Right renal pelvis (tissue), 4 donors: Measurements from ENCODE around the gene GRAP2. TPM values are rescaled to one million over a fixed set of nuclear protein-coding genes. Genes with fewer than 3 reads are reported as not detected.

Source experiments
- DNase-seq, 4 donors: peaks; one replicate each; pipeline ENCODE4 v3.0.0-alpha.2; 2013; ENCODE audit warnings: low read depth in 4 of 4, low spot score in 3 of 4, missing footprints in 1 of 4
- polyA plus RNA-seq, 4 donors: library from polyadenylated mRNA; unstranded; fragments of 120-200 nt; gene quantifications; one replicate each; pipeline ENCODE4 v1.2.1, GENCODE V29; 2013; ENCODE audit not compliant: insufficient read length in 4 of 4

Gene GRAP2
- polyA plus RNA-seq, 4 donors = 0.68 to 2.6 (median 1.0) TPM

- no peak for DNase-seq
Observed at GRCh38 chr22:40002935-40003715, 102.2 kb downstream of the GRAP2 start.

- no peak for DNase-seq
Observed at GRCh38 chr22:40004836-40005235, 104.0 kb downstream of the GRAP2 start.

DNA sequence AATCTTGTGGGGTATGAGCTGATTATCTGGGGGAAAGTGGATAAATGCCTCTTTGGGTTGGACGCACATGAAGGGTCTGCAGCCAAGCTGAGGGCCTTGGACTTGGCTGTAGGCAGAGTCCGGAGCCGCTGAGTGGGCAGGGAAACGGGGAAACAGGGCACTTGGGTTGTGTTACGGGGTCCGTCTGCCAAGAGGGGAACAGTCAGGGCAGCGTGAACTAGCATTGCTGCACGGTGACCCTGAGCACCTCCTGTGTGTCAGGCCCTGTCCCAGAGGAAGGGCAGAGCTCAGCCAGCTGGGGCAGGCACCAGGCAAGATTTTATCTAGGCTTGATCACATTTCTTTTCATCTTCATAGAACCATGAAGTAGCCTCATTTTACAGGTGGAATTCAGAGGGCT is 105.8 kb downstream of the GRAP2 start:
- DNase-seq = no peak

GRCh38 chr22:40007853-40008710 is 107.2 kb downstream of the GRAP2 start:
- no peak for DNase-seq

GRCh38 chr22:40008726-40009291 is 107.9 kb downstream of the GRAP2 start:
- DNase-seq = no peak

GRCh38 chr22:40009292-40009774 is 108.4 kb downstream of the GRAP2 start:
- no peak for DNase-seq

DNA sequence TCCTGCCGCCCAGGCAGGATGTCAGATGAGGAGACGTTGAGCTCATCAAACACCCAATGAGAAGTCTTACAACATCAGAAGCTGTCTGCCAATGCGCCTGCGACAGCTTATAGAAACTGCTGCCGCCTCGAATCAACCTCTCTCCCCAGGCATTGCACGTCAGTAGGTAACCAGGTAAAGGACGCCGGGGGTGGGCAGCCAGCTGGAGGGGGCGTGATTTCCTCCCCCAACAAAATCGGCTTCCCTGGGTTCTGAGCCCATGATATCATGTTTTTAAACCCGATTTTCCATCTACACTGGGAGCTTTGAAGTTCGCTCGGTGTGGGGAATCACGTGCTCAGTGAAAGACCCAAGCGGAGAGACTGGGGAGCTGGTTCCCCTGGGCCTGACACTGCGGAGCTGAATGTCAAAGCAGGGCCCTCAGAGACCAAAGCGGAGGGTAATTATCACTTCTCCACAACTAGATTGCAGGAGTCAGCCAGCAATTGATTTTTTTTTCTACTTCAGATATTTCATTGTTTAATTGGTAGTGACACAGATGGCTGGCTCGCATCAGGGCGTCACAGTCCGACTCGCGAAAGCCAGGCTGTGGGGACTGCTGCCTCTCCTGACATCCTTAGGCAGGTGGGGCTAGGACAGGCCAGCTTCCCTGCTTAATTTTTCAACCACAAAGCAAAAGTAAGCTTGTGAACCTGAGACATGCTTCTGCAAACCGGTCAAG is 109.2 kb downstream of the GRAP2 start:
- no peak for DNase-seq

- DNase-seq = no peak
Observed at GRCh38 chr22:40010746-40011145, 109.9 kb downstream of the GRAP2 start.

GRCh38 chr22:40014667-40015248 is 113.9 kb downstream of the GRAP2 start:
- no peak for DNase-seq

DNA sequence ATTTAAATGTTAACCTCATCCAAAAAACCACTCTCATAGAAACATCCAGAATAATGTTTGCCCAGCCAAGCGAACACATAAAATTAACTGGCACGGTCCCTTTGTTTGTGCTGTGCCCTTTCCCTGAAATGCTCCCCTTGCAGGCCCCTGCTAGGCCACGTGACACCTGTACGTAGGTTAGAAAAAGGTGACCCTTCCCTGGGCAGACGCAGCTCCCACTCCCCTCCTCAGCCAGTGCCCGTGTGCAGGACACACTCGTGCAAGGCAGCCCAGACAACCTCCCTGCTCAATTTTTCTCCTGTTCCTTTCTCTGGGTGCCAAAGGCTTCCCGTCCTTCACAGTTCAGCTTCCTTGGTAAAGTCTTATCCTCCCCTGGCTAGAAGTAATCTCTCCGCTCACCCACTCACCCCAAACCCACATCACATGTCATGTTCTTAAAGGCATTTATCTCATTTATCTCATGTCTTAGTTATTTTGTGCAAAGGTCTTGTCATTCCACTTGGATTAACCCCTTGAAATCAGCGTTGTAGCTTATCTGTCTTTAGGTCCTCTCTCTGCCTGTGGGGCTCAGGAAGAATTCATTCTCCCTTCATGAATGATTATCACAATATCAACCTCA is 114.6 kb downstream of the GRAP2 start:
- DNase-seq = no peak

DNA sequence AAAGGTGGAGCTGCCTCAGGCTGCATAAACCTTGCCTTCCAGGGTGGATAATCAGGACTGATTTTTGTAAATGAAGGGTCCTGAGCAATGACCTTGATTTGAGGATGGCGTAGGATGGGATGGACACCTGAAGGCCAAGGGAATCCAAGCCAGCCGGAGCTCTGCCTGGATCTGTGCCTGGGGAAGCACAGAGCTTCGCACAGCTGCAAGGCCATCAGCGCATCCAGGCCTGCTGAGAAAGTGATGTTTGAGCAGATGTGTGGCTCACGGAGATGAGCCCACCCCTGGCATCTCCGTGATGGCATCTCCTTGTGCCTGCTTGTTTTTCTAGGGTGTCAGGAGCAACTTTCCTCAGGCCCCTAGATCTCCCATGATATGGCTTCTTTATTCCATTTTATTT is 117.2 kb downstream of the GRAP2 start:
- DNase-seq = no peak

GRCh38 chr22:40019100-40019499 is 118.2 kb downstream of the GRAP2 start:
- DNase-seq = no peak

GRCh38 chr22:40020956-40021355 is 120.1 kb downstream of the GRAP2 start:
- no peak for DNase-seq

DNA sequence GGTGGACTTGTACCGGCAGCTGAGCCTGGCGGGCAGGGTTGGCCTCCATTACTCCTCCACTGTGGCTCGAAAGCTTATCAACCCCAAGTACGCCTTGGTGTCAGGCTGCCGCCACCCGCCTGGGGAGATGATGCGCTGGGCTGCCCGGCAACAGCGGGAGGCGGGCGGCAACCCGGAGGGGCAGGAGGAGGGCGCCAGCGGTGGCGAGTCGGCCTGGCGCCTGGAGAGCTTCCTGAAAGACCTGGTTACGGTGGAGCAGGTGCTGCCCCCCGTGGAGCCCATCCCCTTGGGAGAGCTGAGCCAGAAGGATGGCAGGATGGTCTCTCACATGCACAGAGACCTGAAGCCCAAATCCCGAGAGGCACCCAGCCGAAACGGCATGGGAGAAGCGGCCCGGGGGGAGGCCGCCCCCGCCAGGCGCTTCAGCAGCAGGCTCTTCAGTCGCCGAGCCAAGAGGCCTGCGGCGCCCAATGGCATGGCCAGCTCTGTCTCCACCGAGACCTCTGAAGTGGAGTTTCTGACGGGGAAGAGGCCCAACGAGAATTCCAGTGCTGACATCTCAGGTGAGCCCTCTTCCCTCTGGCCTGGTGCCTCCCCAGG is 120.6 kb downstream of the GRAP2 start:
- DNase-seq = no peak

GRCh38 chr22:40022536-40023240 is 121.8 kb downstream of the GRAP2 start:
- DNase-seq = no peak
